CD14-positive monocyte (primary cell): ENCODE results near the gene TBC1D9B. TPM values are rescaled to one million over a fixed set of nuclear protein-coding genes. Genes with fewer than 3 reads are reported as not detected.

Experiments
- DNase-seq, 3 donors: peaks; one replicate each; pipeline ENCODE4 v3.0.0-alpha.2; 2011 to 2022
- H2AFZ ChIP-seq: 2 replicates; pipeline ENCODE4 v1.6.0; 2012; ENCODE audit warnings: mild to moderate bottlenecking, low read depth, low read length, inconsistent platforms; ENCODE audit not compliant: insufficient read depth, poor library complexity, severe bottlenecking
- H3K27ac ChIP-seq, 2 donors: 1 replicate in 1 of 2; 2 replicates in 1 of 2; pipeline ENCODE4 v1.5.1; 2012 to 2013; ENCODE audit warnings: low read length in 2 of 2, control low read depth in 1 of 2, inconsistent platforms in 1 of 2, low read depth in 1 of 2, mild to moderate bottlenecking in 1 of 2
- H3K27me3 ChIP-seq, 2 donors: one replicate each; pipeline versions ENCODE4 v1.6.0 to v1.6.1; 2011 to 2013; ENCODE audit warnings: low read length in 2 of 2; ENCODE audit not compliant: control insufficient read depth in 2 of 2, insufficient read depth in 2 of 2
- H3K36me3 ChIP-seq, 2 donors: replicated peaks in 1 of 2; 1 replicate in 1 of 2; 2 replicates in 1 of 2; pipeline versions ENCODE4 v1.5.1 to v1.6.1; 2012 to 2013; ENCODE audit warnings: low read length in 2 of 2, control low read depth in 1 of 2, inconsistent platforms in 1 of 2, mild to moderate bottlenecking in 1 of 2; ENCODE audit not compliant: insufficient read depth in 2 of 2, control insufficient read depth in 1 of 2
- H3K4me1 ChIP-seq, 2 donors: 1 replicate in 1 of 2; 2 replicates in 1 of 2; pipeline versions ENCODE4 v1.5.1 to v1.6.1; 2012 to 2013; ENCODE audit warnings: low read length in 2 of 2, control low read depth in 1 of 2, inconsistent platforms in 1 of 2, mild to moderate bottlenecking in 1 of 2, moderate library complexity in 1 of 2; ENCODE audit not compliant: insufficient read depth in 2 of 2, control insufficient read depth in 1 of 2
- H3K4me2 ChIP-seq: replicated peaks from 2 replicates; pipeline ENCODE3; 2012; ENCODE audit warnings: low read length, moderate library complexity, mild to moderate bottlenecking; ENCODE audit not compliant: poor library complexity, severe bottlenecking; ENCODE audit errors: extremely low read depth
- H3K4me3 ChIP-seq, 3 experiments: fragments of 200-600 bp in 1 of 3; sonication (generic) in 1 of 3; replicated peaks in 1 of 3; 1 replicate in 2 of 3; 2 replicates in 1 of 3; pipeline ENCODE4 v1.5.1; 2011 to 2013; ENCODE audit warnings: low read length in 3 of 3, mild to moderate bottlenecking in 3 of 3, control low read depth in 2 of 3, low read depth in 2 of 3, inconsistent platforms in 1 of 3, moderate library complexity in 1 of 3
- H3K79me2 ChIP-seq: 2 replicates; pipeline ENCODE4 v1.6.0; 2012; ENCODE audit warnings: mild to moderate bottlenecking, control low read depth, inconsistent platforms, low read length, moderate library complexity; ENCODE audit not compliant: insufficient read depth
- H3K9ac ChIP-seq: 2 replicates; pipeline ENCODE4 v1.6.0; 2017; ENCODE audit warnings: low read length, mild to moderate bottlenecking; ENCODE audit not compliant: insufficient read depth, poor library complexity, severe bottlenecking
- H3K9me3 ChIP-seq, 2 donors: replicated peaks in 1 of 2; 1 replicate in 1 of 2; 2 replicates in 1 of 2; pipeline versions ENCODE4 v1.5.1 to v1.6.1; 2012 to 2013; ENCODE audit warnings: low read length in 2 of 2, control low read depth in 1 of 2; ENCODE audit not compliant: control insufficient read depth in 1 of 2, insufficient read depth in 1 of 2
- H4K20me1 ChIP-seq: 2 replicates; pipeline ENCODE4 v1.6.0; 2012; ENCODE audit warnings: mild to moderate bottlenecking, low read length, control low read depth, moderate library complexity; ENCODE audit not compliant: insufficient read depth
- H3K27ac Mint-ChIP-seq, 7 donors: one replicate each; pipeline ENCODE4 v1.8.0; 2020; ENCODE audit warnings: mild to moderate bottlenecking in 7 of 7, mixed read lengths in 7 of 7, moderate library complexity in 6 of 7, inconsistent platforms in 2 of 7
- H3K27me3 Mint-ChIP-seq, 3 donors: one replicate each; pipeline ENCODE4 v1.8.0; 2021 to 2022; ENCODE audit warnings: low read depth in 3 of 3, mild to moderate bottlenecking in 3 of 3, mixed read lengths in 3 of 3, moderate library complexity in 3 of 3, inconsistent platforms in 1 of 3
- H3K36me3 Mint-ChIP-seq, 2 donors: one replicate each; pipeline ENCODE4 v1.8.0; 2020; ENCODE audit warnings: mixed read lengths in 2 of 2, inconsistent platforms in 1 of 2, mild to moderate bottlenecking in 1 of 2
- H3K4me1 Mint-ChIP-seq: one replicate; pipeline ENCODE4 v1.8.0; 2020; ENCODE audit warnings: mild to moderate bottlenecking, mixed read lengths
- H3K4me3 Mint-ChIP-seq, 2 donors: one replicate each; pipeline ENCODE4 v1.8.0; 2020; ENCODE audit warnings: mild to moderate bottlenecking in 2 of 2, mixed read lengths in 2 of 2, moderate library complexity in 1 of 2
- H3K9me3 Mint-ChIP-seq, 7 donors: one replicate each; pipeline ENCODE4 v1.8.0; 2020 to 2022; ENCODE audit warnings: mixed read lengths in 7 of 7, mild to moderate bottlenecking in 6 of 7, moderate library complexity in 6 of 7, inconsistent platforms in 2 of 7
- WGBS: methylation state at CpG from one replicate; pipeline ENCODE4 v1.1.5; 2013; ENCODE audit warnings: missing lambda C conversion rate; ENCODE audit not compliant: insufficient coverage; 5-methylcytosine and 5-hydroxymethylcytosine counted together
- intact Hi-C, 2 donors: fragments of 100-400 bp; cut with micrococcal nuclease; formaldehyde crosslinking; loops; one replicate each; pipeline versions ENCODE4 v1.15.0 to v1.15.1; 2023
- polyA plus RNA-seq, 3 donors: library from polyadenylated mRNA; depleted of rRNA in 1 of 3; unstranded in 2 of 3; stranded (reverse) in 1 of 3; fragments of 300-500 nt in 2 of 3; fragments of >200 nt in 1 of 3; fragmentation: Illumina TruSeq in 2 of 3; gene quantifications; 1 replicate in 2 of 3; 2 replicates in 1 of 3; pipeline ENCODE4 v1.2.3, GENCODE V29; 2012 to 2021
- TF ChIP-seq, protein P1 (sequence below): fragments of 200-600 bp; IDR thresholded peaks from one replicate; pipeline ENCODE4 v1.8.0; 2022; ENCODE audit warnings: antibody characterized with exemption, mild to moderate bottlenecking

TBC1D9B gene
- polyA plus RNA-seq, 3 donors, result 13.4 to 116 (median 26.3) TPM

DNA sequence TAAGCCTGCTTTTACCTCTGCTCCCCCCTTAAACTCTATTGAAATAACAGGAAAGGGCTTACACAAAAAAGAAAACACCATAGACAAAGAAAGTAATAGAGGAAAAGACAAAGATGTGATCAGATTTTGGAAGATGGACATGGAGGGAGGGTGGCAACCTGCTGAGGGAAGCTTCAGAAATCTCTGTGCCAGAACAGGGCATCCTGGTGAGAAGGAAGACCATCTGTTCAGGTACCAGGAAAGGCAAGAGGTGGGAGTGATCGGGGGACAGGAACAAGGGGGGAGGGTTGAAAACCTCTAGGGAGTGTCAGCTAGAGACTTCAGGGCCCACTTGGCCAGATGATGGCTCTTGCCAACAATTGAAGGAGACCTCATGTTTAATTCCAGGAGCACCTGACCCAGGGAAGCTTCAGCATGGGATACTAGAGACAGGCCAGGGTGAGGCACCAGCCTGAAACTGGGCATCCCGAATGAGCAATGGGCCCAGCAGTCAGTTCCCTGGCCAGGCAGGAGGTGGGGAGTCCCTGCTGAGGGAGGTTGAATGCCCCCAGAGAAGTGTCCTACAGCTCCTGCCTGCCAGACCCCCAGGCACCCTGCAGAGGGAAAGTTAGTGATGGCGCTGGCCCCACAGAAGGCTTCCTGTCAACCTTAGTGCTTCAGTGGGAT is 78.8 kb downstream of the TBC1D9B start:
- TF ChIP-seq, protein P1, sequence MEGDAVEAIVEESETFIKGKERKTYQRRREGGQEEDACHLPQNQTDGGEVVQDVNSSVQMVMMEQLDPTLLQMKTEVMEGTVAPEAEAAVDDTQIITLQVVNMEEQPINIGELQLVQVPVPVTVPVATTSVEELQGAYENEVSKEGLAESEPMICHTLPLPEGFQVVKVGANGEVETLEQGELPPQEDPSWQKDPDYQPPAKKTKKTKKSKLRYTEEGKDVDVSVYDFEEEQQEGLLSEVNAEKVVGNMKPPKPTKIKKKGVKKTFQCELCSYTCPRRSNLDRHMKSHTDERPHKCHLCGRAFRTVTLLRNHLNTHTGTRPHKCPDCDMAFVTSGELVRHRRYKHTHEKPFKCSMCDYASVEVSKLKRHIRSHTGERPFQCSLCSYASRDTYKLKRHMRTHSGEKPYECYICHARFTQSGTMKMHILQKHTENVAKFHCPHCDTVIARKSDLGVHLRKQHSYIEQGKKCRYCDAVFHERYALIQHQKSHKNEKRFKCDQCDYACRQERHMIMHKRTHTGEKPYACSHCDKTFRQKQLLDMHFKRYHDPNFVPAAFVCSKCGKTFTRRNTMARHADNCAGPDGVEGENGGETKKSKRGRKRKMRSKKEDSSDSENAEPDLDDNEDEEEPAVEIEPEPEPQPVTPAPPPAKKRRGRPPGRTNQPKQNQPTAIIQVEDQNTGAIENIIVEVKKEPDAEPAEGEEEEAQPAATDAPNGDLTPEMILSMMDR, result no peak
- Histone ChIP-seq H3K9me3 (no peaks in the 10 kb centered on the region), H3K79me2 (peaks cover 48% of the 10 kb centered on the region), H3K4me1 (peaks cover 16 to 25% of the 10 kb centered on the region in 2 donors), H3K4me3 (no peak overlapping the region), H3K27ac (peak overlapping the region in 1 of 2 donors; percentile 48), H3K4me2 (no peak overlapping the region), H4K20me1 (peaks cover 100% of the 10 kb centered on the region), H3K9ac (no peak overlapping the region), H3K36me3 (peaks cover 93 to 97% of the 10 kb centered on the region in 2 donors), H3K27me3 (no peaks in the 10 kb centered on the region), H2AFZ (no peak overlapping the region)
- WGBS, result 100% methylated on average over 1 of the region's 3 CpGs
- H3K9me3 Mint-ChIP-seq, result peaks cover 0 to 2% (median 0%) of the 10 kb centered on the region in 7 donors
- no peak for DNase-seq
- H3K4me1 Mint-ChIP-seq, result peaks cover 33% of the 10 kb centered on the region
- H3K36me3 Mint-ChIP-seq, result peaks cover 95 to 99% of the 10 kb centered on the region in 2 donors
- intact Hi-C loops, result loop anchor here in 1 of 2 donors (10.0 kb wide), 2 partner anchors 146 to 204 kb away; partner anchors contain the start of gene HNRNPH1
- H3K4me3 Mint-ChIP-seq, result no peak overlapping the region
- H3K27ac Mint-ChIP-seq, result peak overlapping the region in 6 of 7 donors; percentile 26 to 86 (median 44)
- no peaks in the 10 kb centered on the region for H3K27me3 Mint-ChIP-seq

DNA sequence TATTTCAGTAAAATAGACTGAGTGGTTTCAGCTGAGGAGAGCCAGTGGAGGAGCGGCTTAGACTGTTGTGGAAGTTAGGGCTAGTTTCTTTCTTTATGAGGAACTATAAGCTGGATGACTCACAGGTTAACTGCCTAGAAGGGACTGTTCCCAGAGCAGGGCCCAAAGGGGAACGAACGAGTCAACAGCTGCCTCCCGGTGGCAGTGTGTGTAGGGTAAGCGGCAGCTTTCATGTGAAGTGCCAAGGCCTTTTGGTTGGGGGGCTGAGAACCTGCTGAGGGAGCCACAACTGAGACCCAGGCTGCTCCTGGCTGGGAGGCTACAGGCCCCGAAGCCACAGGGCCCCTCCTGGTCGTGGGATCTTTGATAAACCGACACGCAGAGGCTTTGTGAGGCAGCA is 80.0 kb downstream of the TBC1D9B start:
- peaks cover 93 to 99% of the 10 kb centered on the region in 2 donors for H3K36me3 Mint-ChIP-seq

More for the DNA sequence above, 80.0 kb downstream of the TBC1D9B start:
- TF ChIP-seq, protein P1, result peak; percentile 14
- Mint-ChIP-seq H3K4me3 (peak overlapping the region; percentile 43 to 53), H3K4me1 (peaks cover 41% of the 10 kb centered on the region), H3K27me3 (peaks cover 0 to 1% (median 0%) of the 10 kb centered on the region in 3 donors), H3K27ac (peak overlapping the region; percentile 86 to 94 (median 92)), H3K9me3 (peaks cover 0 to 2% (median 0%) of the 10 kb centered on the region in 7 donors)
- Histone ChIP-seq H3K9me3 (no peaks in the 10 kb centered on the region), H4K20me1 (peaks cover 100% of the 10 kb centered on the region), H3K4me2 (peak overlapping the region; percentile 55), H3K4me1 (peaks cover 20 to 34% of the 10 kb centered on the region in 2 donors), H2AFZ (no peak overlapping the region), H3K36me3 (peaks cover 92 to 97% of the 10 kb centered on the region in 2 donors), H3K27me3 (no peaks in the 10 kb centered on the region), H3K9ac (no peak overlapping the region), H3K4me3 (peak overlapping the region in 1 of 3 experiments; percentile 51), H3K27ac (peak overlapping the region; percentile 73 to 76), H3K79me2 (peaks cover 51% of the 10 kb centered on the region)
- peak; percentile 84 to 92 (median 90) for DNase-seq
- 0% methylated on average over 6 of the region's 9 CpGs for WGBS
- intact Hi-C loops, result loop anchor here in 1 of 2 donors (10.0 kb wide), 2 partner anchors 147 to 203 kb away; partner anchors contain the start of gene HNRNPH1
